KBM-7 (cell line): ENCODE data around the gene OGT.
A peak's percentile ranks its signal among the peaks of the same experiment; 100 is the strongest.

ENCODE experiments used
- DNase-seq: peaks from one replicate; pipeline ENCODE4 v3.0.0-alpha.2; 2015
- in situ Hi-C: fragments of 300-500 bp; cut with MboI; formaldehyde crosslinking; loops from 2 replicates; pipeline ENCODE4 v1.14.3; 2020; ENCODE audit warnings: low sequenced_read_pairs, low pct_unique_long_range_greater_than_20kb, mixed read lengths

The OGT gene

DNA sequence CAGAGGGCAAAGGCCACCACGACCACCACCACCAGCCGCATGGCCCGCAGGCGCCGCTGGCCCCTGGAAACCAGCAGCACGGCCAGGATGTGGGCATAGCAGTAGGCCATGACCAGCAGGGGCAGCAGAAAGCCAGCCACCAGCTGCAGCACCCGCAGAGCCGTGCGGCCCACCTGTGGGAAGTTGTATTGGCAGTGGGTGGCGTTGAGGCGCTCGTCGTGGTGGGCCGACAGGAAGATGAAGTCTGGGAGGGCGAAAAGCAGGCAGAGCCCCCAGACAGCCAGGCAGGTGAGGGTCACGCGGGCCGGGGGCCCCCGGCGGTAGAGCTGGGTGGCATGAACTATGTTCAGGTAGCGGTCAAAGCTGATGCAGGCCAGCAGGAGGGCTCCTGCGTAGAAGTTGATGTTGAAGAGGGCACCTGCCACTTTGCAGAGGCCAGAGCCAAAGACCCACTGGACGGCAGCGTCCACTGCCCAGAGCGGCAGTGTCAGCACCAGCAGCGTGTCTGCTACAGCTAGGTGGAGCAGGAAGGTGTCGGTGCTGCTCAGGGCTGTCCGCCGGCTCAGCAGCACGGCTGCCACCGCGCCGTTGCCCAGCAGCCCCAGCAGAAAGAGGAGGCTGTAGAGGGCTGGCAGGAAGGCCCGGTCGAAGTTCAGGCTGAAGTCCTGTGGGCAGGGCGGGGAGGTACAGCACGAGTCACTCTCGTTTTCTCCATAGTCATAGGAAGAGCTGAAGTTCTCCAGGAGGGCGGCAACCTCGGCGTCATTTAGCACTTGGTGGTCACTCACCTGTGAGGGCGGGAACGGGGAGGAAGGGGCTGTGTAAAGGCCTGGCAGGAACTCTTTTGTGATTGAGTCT, 84.0 kb downstream of the OGT start:
- no peak for DNase-seq
- in situ Hi-C loops, result no loop called here

DNA sequence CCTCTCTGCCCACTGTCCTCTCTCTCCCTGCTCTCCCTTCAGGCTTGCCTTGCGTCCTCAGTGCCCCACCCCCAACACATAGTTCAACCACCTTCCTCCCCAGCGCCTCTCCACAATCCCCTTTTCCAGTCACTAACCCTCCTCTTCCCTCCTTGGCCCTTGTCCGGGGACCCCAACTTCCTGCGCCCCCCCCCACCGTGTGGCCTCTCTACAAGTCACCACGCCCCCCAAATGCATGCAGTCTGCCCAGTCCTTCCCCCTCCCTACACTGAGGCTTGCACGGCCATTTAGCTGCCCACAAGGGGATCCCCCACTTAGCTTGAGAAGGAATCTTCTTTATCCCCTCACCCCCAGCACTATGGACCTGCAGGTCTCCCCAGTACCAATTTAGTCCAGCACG, 84.8 kb downstream of the OGT start:
- DNase-seq, result no peak
- in situ Hi-C loops, result no loop called here

DNA sequence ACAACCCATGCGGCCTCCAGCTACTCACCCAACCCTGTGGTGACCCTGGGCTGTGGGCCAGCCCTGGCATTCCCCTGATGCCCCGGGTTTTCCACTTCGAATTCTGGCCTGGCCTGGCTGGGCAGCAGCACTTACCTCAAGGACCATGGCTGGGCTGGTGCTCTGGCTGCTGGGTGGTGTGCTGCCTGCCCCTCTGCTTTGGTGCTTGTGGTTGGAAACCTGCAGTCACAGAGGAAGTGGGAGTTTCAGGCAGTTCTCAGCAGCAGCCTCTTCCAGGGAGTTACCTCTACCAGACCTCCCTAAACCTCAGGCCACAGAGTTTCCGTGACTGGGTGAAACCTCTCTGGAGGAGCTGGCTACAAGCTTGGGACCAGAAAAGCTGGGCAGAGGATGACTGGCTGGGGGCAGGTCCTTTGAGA, 85.4 kb downstream of the OGT start, which contains the start of gene CXCR3:
TSS of gene CXCR3 (minus strand) at position 209 of the 419 bp plus-strand sequence. CDS start at position 147, 62 bp downstream.
- peak; percentile 96 for DNase-seq
- in situ Hi-C loops, result no loop called here

DNA sequence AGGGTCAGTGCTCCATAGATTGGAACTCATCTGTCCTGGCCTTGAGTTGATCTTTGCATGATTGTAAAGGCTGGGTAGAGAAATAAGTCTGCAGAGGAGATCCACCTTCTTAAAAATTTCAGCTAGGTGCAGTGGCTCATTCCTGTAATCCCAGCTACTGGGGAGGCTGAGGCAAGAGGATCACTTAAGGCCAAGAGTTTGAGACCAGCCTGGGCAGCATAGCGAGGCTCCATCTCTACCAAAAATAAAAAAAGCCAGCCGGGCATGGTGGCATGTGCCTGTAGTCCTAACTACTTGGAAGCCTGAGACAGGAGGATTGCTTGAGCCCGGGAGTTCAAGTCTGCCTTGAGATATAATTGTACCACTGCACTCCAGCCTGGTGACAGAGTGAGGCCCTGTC, 85.9 kb downstream of the OGT start:
- in situ Hi-C loops, result no loop called here
- DNase-seq, result no peak

DNA sequence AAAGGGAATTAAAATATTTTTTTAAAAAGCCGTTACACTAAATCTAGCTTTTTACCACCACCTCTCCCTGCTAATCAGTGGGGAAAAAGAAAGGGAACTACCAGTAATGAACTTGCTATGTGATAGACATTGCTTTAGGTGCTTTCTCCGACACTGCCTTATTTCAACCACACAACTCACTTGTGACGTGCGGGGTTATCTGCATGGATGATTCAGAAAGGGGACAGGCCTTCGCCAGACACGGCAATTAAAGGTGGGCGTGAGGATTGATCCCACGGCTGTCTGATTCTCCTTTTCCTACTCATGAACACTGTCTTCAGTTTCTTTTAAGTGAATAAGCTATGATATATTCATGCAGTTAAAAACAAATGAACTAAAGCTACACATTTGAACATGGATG, 86.3 kb downstream of the OGT start:
- in situ Hi-C loops, result no loop called here
- DNase-seq, result peak; percentile 58

DNA sequence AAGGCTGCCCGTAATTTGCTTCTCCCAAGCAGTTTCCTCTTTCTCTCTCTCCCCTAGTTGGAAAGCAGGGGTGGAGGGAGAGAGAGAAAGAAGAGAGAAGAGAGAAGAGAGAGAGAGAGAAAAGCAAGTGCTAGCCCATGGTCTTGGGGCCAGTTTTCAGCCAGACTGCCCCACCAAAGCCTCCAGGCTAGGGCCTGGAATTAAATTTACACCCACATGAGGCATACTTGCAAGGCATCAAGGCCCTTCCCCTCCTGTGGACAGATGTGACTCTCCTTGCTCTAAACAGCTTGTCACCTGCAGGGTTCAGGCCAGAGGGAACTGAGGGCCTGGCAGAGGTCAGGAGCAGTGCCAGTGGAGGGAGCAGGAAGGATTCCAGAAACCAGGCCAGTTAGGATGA, 87.1 kb downstream of the OGT start:
- DNase-seq, result peak; percentile 33

DNA sequence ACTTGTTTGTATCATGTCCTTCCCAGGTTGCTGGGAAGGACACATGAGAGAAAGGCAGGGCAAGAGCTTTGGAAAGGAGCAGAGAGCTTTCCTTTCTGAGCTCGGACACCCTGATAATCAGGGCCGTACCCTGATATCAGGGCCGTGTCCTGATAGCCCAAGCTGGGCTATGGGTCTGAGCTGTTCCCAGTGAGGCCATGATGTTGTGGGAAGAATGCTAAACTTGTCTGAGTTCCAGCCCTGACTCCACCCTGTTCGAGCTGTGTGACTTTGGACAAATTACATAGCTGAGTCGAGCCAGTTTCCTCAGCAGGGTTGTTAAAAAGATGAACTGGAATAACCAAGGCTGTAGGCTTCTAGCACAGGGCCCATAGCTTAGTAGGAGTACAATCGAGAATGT, 88.7 kb downstream of the OGT start:
- in situ Hi-C loops, result no loop called here

More for the DNA sequence above, 87.1 kb downstream of the OGT start:
- in situ Hi-C loops, result no loop called here

DNA sequence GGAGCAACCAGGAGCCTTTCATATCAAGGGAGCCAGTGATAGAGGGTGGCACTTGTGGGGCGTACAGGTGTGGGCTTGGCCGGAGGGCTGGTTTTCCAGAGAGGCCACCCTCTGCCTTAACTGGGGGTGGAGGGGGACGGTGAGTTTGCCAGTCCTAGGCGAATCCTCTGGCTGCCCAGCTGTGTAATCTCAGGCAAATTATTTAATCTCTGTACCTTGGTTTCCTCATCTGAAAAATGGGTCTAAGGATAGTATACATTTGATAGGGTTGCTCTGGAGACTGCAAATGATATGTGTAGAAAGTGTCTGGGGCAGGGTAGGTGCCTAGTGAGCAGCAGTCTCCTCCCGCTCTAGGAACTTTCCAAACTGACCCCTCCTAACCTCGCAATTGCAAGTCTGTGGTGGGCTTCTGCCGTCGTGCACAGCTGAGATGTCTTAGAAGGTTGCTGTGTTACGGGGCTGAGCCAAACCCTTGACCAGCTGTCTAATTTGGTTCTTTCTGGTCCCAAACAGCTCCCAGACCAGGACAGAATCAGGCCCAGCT, 89.2 kb downstream of the OGT start:
- in situ Hi-C loops, result no loop called here
- DNase-seq, result no peak

More for the DNA sequence above, 88.7 kb downstream of the OGT start:
- DNase-seq, result no peak

DNA sequence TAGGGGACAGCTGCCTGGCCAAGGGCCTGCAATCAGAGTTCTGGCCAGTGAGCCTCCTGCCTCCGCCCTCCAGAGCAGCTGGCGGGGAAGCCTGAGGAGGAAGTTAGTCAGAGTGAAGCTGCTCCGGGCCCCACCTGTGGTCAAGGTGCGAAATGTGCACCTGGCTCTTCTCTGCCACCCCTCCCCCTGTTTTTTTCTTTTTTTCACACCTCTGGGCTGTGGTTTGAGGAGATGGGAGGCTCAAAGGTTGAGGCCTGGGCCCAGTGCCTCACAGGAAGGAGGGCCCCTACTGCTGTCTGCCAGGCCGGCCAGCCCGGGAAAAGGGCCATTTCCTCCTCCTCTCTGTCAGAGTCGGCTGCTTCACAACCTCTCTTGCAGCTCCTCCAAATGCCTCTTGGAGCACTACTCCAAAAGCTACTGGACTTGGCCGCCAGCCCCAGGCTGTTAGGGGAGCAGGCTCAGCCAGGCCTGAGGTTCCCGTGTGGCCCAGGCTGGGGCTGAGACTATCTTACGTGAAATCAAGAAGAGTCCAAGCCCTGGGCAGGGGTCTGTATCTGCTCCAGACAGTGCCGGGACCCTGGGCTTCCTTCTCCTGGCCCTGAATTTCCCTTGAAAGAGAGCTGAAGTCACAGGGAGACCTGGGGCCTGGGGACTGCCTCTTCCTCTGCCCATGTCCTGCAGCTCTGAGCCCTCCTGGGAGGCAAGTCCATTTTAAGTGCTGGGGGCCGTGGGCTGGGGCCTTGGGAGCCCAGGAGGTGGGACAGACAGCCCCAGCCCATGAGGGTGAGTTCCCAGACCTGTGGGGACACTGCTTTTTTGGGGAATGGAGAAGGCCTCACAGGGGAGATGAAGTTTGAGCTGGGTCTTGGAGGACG, 89.9 kb downstream of the OGT start:
- DNase-seq, result peak; percentile 78
- in situ Hi-C loops, result no loop called here

DNA sequence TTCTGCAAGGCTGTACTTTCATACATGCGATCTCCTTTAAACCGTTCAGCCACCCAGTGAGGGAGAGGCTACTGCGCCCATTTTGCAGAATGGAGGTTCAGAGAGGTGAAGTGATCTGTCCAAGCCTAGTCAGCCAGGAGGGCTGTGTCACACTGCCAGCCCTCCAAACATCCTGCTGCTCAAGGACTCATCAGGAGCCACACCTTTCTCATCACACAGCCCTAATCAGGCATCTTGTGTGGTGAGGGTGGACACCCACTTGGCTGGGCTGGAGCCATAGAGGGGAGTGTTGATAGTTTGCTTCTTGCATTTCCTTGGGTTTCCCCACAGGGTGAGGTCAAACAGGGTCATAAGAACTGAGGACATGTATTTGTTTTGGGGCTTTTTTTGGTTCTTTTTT, 90.8 kb downstream of the OGT start:
- in situ Hi-C loops, result no loop called here

DNA sequence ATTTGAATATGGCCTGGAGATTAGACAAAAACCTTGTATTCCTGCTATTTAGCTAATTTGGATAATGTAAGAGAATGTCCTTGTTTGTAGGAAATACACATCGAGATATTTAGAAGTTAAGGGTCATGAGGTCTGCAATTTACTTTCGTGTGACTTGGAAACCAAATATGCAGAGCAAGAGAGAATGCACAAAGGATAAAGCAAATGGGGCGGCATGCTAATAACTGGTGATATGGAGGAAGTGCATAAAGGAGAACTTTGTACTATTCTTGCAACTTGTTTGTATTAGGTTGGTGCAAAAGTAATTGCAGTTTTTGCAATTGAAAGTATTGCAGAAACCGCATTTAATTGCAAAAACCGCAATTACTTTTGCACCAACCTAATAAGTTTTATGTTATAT, 92.6 kb downstream of the OGT start:
- no peak for DNase-seq
- in situ Hi-C loops, result no loop called here

More for the DNA sequence above, 90.8 kb downstream of the OGT start:
- no peak for DNase-seq
